Activated CD4-positive, alpha-beta T cell treated with anti-CD3 and anti-CD28 coated beads, Interleukin-2, amount 50 U/mL, for 24 hours (primary cell): ENCODE data around the gene NWD2.

Experiments used
- DNase-seq, 2 donors: peaks; one replicate each; pipeline ENCODE4 v3.0.0-alpha.2; 2020; ENCODE audit warnings: low read depth in 1 of 2, low spot score in 1 of 2

Gene NWD2

DNA sequence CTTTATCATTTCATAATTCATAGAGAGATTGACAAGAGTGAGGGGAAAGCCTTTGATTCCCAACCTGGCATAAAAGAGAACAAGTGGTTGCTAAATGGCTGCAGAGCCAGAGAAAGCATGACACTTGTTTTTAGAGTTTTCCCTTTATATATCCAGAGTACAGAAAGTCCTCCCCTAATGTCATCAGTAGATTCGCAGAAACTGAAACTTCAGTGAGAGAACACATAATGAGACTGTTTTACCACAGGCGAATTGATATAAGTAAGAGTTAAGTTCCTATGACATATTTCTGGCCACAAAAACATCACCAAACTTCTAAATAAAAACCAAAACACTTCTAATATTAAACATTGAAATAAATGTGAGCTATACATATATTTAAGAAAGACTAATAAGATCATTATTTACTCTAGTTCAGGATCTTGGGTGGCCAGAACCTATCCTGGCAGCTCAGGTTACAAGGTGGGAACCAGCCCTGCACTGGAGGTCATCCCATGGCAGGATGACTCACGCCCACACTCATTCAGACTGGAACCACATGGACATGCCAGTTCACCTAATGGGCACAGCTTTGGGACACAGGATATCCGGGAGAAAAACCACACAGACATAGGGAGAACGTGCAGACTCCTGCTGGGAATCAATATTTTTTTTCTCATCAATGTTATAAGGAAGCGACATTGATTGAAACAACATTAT is 35.5 kb downstream of the NWD2 start:
- no peak for DNase-seq

DNA sequence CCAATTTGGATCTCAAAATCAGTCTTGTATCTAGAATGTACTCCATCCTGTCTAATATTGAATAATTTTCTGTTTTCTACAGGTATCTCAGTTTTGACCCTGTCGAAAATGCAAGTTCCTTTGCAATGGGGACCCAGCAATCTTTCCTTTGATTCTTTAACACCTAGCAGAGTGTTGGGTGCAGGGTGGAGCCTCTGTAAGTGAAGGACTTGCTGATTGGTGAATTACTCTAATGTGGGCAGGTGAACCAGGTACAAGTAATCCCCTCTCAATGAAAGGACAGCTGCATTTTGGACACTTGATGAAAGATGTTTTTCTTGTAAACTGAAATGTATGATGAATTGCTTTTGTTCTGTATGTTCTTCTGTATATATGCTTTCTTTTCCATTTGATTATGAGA is 54.9 kb downstream of the NWD2 start:
- no peak for DNase-seq

DNA sequence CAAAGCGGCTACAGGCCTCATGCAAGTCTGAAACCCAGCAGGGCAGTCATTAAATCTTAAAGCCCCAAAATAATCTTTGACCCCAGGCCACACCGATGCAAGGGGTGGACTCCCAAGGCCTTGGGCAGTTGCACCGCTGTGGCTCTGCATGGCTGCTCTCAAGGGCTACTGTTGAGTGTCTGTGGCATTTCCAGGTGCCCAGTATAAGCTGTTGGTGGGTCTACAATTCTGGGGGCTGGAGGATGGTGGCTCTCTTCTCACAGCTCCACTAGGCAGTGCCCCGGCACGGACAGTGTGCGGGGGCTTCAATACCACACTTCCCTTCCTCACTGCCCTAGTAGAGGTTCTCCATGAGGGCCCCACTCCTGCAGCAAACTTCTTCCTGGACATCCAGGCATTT is 60.1 kb downstream of the NWD2 start:
- DNase-seq: no peak

DNA sequence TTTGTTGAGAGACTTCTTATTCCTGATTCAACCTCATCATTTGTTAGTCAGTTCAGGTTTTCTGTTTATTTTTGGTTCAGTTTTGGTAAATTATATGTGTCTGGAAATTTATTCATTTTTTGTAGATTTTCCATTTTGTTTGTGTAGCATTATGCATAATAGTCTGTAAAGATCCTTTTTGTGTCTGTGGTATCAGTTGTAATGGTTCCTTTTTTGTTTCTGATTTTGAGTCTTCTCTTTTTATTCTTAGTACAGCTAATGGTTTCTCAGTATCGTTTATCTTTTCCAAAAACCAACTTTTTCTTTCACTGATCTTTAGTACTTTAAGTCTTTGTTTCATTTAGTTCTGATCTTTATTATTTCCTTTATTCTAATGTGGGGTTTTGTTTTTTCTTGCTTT is 61.4 kb downstream of the NWD2 start:
- DNase-seq: no peak

DNA sequence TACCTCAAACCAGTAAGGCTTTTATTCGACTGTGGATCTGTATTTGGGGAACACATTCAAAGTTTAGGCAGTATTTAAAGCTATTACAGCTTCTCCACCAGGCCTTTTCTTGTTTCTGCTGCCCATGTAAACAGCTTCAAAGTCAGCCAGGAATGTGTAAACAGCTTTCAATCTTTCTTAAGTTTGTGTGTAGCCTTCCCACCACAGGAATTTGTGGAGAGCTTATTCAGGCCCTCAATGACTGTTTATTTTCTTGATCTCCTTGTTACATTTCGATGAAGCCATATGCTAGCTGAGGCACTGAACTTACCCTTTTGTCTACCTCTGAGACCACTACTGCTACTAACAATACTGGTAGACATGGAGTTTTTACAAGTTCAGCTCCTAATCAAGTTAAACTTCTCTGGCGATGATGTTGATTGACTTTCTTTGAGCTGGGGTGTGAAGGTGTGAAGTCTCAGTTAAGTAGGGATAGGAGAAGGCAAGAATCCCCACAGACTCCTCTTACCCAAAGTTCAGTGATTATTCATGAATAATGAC is 72.6 kb downstream of the NWD2 start:
- DNase-seq: no peak

DNA sequence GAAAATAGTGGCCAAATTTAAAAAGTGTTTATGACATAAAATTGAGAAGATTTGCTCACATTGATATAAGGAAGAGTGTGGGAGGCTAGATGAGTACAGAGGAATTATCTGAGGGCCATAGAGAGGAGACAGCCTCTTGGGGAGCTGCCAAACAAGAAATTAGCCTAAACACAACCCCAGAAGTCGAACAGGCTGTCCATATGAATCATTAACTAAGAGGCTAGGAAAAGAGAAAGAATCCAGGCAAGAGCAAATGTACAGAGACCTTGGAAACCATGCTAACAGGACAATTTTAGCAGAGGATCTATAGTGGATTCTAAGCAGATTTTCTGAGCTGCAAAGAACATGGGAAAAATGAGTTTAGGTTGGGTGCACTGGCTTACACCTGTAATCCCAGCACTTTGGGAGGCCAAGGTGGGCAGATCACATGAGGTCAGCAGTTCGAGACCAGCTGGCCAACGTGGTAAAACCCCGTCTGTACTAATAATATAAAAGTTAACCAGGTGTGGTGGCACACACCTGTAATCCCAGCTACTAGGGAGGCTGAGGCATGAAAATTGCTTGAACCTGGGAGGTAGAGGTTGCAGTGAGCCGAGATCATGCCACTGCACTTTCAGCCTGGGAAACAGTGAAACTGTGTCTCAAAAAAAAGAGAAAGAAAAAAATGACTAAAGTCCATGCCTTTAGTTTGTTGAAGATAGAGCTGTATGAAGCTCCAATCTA is 76.1 kb downstream of the NWD2 start:
- no peak for DNase-seq

DNA sequence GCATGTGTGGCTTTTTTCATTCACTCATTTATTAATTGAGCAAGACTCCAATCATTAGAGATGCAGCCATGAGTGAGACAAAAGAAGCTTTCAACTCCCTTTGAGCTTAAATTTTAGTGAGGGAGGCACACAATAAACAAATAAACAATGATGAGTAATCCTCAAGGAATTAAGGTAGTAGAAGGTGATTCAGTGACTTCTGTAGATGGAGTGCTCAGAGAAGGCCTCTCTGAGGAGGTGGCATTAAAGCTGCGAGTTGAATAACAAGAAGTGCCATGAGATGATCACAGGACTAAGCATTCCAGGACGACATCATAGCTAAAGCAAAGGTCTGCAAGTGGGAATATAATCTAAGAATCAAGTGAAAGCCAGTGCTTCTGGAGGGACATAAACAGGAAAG is 77.6 kb downstream of the NWD2 start:
- DNase-seq: no peak

DNA sequence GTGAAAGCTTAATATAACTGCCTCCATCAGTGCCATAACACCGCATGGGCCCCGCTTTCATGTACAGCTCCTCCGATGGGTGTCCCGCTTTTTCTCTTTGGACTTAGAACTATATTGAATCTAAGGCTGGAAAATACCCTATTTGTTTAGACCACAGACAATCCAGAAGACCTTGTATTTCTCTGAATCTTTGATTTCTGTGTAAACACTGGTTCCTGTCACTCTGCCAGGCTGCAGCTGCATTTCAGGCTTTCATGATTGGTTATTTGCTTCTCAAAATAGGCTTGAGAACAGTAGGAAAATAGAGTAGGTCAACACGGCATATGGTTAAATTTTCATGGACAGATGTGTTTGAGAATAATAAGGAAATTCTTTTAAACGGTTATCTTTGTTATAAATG is 80.0 kb downstream of the NWD2 start:
- DNase-seq: no peak

DNA sequence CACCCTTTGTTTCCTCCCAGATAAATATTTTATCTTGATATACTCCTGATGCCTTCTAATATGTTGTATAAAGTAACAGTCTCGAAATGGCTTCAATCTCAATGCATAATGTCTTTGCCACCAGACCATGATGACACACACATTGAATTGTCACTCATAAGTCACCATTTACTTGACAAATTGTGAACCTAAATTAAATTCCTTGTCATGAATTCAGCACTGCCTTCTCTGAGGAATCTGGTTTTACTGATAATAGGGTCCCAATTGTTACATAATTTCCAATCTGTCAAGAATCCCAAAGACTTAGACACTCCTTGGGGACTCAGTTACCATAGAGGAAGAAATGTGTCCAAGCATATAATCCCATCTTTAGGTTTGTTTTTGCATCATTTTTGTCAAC is 82.3 kb downstream of the NWD2 start:
- DNase-seq: no peak

DNA sequence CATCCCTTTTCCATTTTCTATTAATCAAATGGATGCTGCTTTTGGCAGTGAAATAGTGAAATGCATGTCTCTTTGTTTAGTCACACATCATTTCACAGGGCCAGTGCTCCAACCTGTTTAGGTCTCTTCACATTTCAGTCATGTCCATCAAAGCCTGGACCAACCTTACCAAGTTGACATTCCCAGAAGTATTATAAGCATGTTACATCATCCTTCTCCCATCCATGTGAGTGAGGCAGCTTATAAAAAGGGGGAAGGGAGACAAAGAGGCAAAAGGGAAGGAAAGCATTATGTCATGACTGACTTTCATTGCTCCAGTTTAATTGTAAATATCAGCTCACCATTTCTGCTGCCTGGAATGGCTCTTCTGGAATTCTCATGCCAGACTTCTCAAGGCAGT is 94.4 kb downstream of the NWD2 start:
- DNase-seq: no peak

DNA sequence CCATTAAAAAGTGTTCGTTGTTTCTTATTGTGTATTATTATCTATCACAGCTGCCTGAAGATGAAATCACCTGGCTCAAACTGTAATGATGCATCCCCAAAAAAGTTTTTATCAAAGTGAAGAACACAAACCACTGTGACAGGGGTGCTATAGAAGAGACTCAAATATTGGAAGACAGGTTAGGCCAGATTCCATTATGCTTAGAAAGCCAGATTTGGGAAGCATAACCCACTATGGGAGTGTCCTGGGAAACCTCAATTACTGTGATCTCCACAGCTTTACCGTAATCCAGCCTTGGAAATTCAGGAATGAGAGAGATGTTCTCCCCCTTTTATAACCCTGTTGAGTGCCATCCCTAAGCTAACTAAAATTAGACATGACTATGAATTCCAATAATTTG is 114.2 kb downstream of the NWD2 start:
- DNase-seq: no peak

DNA sequence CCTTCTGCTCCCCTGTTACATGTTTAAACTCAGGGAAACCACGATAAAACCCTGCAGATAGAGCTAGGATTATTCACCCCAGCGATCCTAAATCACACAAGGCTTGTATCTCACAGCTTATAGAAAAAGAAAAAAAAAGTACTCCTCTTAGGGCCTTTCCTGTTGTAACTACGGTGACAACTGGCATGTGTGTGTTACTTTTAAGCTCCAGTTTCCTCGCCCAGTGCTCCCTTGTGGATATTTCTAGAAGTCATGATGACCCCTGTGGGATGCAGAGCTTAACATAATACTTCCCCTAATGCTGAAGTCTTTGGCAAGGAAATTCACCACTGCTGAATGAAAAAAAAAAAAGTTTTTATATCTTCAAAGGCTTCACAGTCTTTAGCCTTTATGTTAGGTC is 114.7 kb downstream of the NWD2 start:
- DNase-seq: no peak

DNA sequence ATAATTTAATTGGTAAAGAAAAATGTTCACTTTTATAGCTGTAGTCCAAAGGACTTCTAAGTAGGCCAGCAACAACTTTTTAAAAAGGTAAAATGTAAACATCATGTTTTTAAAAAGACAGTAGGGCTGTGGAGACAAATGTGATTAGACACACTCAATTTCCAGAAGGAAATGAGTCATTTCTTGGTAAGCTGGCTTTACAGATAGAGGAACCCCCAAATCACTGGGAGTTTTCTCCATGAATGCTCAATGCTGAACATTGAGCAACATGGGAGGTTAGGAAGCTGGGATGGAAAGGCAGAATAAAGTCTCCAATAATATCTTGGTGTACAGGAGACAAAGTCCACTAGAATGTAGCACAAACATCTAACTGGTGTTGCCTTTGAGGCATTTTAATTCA is 121.3 kb downstream of the NWD2 start:
- no peak for DNase-seq

DNA sequence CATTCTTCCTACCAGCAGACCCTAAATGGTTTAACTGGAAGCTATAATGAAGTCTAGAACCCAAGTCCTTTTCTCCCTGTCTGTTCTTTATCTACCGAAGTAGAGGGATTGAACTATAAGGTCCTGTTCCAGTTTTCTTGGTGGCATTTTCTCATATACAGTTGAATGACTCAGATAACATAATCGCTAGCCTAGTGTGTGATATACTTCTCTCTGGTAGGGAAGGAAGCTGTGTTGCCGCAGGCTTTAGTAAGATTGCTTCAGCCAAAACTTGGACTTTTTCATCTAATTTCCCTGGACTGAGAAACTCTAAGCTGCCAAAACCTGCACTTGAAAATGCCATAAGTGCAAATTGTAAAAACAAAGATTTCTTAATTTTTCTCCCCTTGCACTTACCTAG is 123.4 kb downstream of the NWD2 start:
- DNase-seq: no peak

DNA sequence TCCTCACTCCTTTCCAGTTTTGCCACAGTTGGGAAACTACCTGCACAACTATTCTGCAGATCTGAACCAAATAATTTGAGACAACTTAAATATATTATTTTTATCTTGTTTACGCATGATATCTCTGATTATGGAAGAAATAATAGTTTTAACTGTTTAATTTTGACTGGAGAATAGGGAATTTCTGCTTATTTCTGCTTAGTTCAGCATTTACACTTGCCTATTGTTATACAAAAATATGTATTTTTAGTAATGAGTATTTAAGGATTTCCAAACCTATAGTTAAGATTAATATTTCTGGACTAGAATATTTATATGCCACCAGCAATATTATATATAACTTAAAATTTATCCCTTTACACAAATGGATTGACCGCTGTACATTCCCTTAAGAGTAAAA is 125.5 kb downstream of the NWD2 start:
- DNase-seq: no peak

DNA sequence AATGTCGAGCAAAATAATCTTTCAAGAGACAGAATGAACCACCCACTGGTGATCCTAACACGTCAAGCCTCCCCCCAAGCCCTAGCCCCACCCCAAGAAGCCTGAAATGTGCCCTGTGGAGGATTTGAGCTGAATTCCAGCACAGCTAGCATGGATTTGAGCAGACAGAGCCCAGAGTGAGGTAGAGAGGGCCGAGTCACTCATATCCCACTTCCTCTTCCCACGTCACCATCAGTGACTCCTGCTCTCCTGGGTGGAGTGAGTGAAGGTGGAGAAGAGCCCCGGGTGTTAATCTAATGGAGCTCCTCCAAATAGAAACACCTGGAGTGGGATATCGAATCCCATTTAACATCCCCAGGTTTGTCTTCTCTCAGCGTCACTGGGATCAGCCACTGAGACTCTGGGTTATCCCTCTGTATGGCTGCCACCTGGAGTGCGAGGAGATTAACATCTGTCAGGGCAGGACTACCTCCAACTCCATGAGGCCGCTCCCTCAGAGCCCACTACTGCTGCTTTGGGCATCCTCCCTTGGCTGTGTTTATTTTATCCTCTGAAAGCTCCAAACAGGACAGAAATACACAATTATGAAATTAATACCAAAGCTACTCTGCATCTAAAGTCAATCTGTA is 136.6 kb downstream of the NWD2 start:
- no peak for DNase-seq

DNA sequence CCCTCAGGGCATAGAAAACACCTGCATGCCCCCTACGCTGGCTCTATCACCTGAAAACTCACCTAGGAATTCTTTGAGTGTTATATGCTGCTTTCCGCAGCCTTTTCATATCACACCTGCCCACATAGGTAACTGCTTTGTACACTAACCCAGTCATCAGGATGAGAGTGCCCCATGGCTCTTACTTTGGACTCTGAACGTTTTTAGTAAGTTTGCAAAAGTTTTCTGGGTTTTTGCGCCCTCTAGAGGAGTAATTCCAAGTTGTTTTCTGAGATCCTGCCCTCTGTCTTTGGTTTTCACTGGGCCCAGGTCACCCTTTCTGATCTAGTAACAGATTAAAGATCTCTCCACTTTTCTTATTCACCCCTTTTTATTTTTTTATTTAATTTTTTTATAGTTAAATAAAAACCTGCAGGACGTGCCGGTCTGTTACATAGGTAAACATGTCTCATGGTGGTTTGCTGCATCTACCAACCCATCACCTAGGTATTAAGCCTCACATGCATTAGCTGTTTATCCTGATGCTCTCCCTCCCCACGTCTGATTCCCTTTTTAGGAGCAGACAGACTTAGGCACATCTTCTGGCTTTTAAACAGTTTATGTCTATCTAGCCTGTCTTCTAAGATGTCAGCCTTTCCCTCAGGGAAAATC is 139.2 kb downstream of the NWD2 start:
- peak in 1 of 2 donors; percentile 7 for DNase-seq

DNA sequence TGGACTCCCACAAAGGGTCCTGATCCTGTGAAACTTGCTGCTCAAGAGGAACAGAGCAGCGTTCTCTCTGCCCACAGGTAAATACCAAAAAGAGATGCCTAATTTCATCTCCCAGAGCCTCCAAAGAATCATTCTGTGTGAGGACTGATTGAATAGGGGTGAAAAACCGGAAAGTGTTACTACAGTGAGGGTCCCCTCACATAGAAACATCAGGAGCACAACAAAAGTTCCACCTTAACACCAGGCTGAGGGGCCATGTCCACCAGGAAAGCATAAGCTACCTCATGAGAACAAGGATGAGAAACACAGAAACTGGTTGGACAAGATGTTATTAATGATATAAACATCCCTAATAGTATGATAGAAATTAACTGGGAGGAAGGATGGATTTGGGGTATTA is 140.9 kb downstream of the NWD2 start:
- no peak for DNase-seq

DNA sequence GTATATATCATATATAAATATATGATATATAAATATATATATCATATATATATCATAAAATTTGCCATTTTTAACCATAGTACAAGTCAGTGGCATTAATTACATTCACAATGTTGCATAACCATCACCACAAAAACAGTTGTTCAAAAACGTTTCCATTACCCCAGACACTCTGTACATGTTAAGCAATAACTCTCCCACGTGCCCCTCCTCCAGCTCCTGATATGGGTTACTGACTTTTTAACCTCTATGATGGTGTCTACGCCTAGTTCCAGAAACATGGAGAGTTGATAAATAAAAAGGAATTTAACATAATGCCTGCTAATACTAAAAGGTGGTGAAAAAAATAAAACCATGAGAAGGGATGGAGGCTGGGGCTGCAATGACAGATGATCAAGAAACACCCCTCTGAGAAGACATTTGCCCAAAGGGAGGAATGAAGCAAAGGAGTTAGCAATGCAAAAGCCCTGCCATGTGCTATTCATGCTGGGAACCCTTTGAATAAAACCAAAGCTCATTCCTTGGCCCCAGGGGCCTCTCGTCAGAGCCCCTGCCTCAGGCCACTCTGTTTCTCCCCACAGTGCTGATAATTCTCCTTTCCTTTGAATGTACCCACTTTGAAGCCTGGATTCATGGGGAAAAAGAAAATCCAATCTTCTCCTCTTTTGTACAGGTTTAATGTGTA is 144.3 kb downstream of the NWD2 start:
- DNase-seq: no peak

DNA sequence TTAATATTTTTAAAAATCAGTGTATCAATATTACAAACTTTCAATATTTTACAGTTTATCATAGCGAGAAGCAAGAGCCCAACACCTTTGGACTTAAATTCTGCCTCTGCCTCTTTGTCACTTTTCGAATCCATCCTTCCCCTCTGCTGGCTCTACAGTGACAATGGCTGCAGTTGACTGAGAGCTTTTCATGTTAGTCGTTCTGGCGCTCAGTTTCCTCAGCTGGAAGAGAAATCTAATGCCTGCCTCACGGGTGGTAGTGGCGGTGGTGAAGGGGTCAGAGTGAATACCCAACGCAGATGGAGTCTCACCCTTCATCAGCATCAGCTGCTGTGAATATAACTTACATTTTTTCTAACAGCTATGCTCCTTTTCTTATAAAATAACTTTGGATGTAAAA is 144.8 kb downstream of the NWD2 start:
- no peak for DNase-seq

DNA sequence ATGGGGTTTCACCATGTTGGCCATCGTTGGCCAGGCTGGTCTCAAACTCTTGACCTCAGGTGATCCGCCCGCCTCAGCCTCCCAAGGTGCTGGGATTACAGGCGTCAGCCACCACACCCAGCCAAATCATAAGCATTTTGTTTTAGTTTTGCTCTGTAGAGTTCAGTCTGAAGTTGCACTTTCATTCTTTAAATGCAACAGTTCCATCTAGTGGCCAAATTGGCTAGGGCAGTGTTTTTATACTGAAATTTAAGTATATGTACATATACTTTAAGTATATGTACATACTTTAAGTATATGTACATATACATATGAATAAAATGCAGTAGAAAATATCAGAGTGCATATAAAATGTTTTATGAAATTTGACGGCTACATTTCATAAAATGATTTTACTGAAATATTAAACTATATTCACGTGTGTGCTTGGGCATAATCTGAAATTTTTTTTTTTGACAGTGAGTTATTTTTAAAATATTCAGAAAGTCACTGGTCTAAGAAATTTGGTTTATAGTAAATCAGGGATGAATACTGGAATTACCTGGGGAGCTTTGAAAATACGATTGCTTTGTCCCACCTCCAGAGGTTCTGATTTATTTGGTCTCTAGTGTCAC is 145.5 kb downstream of the NWD2 start:
- DNase-seq: peak in 1 of 2 donors; percentile 33
